WTC11 (cell line): ENCODE results near the gene TLE5.

Source experiments
- ARID4B ChIP-seq: sonication (generic); formaldehyde crosslinking; IDR thresholded peaks from 2 replicates; pipeline ENCODE4 v1.8.0; 2023; ENCODE audit warnings: missing genetic modification reagents, mild to moderate bottlenecking, borderline replicate concordance
- ATF2 ChIP-seq: sonication (generic); formaldehyde crosslinking; IDR thresholded peaks from 2 replicates; pipeline ENCODE4 v1.8.1; 2022; ENCODE audit warnings: low read depth, missing genetic modification reagents, borderline replicate concordance
- MXD4 ChIP-seq: fragments of 250-450 bp; sonication (Bioruptor Pico); IDR thresholded peaks from 2 replicates; pipeline ENCODE4 v1.8.0; 2021; ENCODE audit warnings: mild to moderate bottlenecking, moderate library complexity, borderline replicate concordance
- MYBL2 ChIP-seq: sonication (generic); formaldehyde crosslinking; IDR thresholded peaks from 2 replicates; pipeline ENCODE4 v1.8.1; 2023; ENCODE audit warnings: mild to moderate bottlenecking, moderate library complexity, missing genetic modification reagents
- NR2C2 ChIP-seq: sonication (generic); formaldehyde crosslinking; IDR thresholded peaks from 2 replicates; pipeline ENCODE4 v1.8.0; 2022; ENCODE audit warnings: mild to moderate bottlenecking, missing genetic modification reagents
- STAT6 ChIP-seq: sonication (generic); formaldehyde crosslinking; conservative IDR thresholded peaks from 2 replicates; pipeline ENCODE4 v1.8.1; 2023; ENCODE audit warnings: mild to moderate bottlenecking, low read depth, missing genetic modification reagents, moderate library complexity
- ZNF396 ChIP-seq: fragments of 250-450 bp; sonication (Bioruptor Pico); IDR thresholded peaks from 2 replicates; pipeline ENCODE4 v1.8.0; 2021; ENCODE audit warnings: mild to moderate bottlenecking, moderate library complexity, borderline replicate concordance
- ZNF423 ChIP-seq: fragments of 250-450 bp; sonication (Bioruptor Pico); IDR thresholded peaks from 2 replicates; pipeline ENCODE4 v2.1.2; 2022; ENCODE audit warnings: mild to moderate bottlenecking, moderate library complexity
- ZSCAN18 ChIP-seq: fragments of 250-450 bp; sonication (Bioruptor Pico); IDR thresholded peaks from 2 replicates; pipeline ENCODE4 v2.1.2; 2022; ENCODE audit warnings: mild to moderate bottlenecking, moderate library complexity
- TF ChIP-seq, protein P1 (sequence below): fragments of 200-600 bp; IDR thresholded peaks from 2 replicates; pipeline ENCODE4 v1.8.0; 2022; ENCODE audit warnings: antibody characterized with exemption
- TF ChIP-seq, protein P2 (sequence below): sonication (generic); formaldehyde crosslinking; IDR thresholded peaks from 2 replicates; pipeline ENCODE4 v1.8.1; 2022; ENCODE audit warnings: mild to moderate bottlenecking, missing genetic modification reagents, moderate library complexity, borderline replicate concordance
- TF ChIP-seq, protein P3 (sequence below): fragments of 250-450 bp; sonication (Bioruptor Pico); IDR thresholded peaks from 2 replicates; pipeline ENCODE4 v1.9.0; 2021; ENCODE audit warnings: moderate library complexity, mild to moderate bottlenecking, inconsistent platforms, borderline replicate concordance

DNA sequence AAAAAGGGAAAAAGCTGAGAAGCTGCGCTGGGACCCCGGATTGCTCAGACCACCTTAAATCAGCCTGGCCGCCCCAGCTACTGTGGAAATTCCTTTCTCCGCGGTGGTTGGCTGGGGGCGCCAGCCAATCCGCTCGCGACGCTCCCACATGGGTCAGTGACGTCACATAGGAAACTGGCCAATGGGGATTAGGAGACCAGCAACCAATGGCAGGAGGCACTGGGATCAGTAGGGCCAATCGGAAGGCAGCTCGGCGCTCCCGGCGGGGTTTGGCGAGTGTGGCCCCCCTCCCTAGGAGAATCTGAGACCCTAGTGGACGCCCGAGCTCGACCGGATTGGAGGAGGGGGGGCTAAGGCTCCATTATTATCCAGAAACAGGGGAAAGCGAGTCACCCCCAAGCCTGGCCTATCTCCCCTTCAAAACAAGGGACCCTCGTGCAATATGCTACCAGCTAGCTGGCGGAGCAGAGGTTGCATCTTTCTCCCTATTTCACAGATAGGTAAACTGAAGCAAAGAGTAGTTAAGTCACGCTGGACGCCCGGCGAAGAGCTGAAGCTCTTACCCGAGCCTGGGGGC is 26.7 kb downstream of the TLE5 start:
- TF ChIP-seq, protein P1, sequence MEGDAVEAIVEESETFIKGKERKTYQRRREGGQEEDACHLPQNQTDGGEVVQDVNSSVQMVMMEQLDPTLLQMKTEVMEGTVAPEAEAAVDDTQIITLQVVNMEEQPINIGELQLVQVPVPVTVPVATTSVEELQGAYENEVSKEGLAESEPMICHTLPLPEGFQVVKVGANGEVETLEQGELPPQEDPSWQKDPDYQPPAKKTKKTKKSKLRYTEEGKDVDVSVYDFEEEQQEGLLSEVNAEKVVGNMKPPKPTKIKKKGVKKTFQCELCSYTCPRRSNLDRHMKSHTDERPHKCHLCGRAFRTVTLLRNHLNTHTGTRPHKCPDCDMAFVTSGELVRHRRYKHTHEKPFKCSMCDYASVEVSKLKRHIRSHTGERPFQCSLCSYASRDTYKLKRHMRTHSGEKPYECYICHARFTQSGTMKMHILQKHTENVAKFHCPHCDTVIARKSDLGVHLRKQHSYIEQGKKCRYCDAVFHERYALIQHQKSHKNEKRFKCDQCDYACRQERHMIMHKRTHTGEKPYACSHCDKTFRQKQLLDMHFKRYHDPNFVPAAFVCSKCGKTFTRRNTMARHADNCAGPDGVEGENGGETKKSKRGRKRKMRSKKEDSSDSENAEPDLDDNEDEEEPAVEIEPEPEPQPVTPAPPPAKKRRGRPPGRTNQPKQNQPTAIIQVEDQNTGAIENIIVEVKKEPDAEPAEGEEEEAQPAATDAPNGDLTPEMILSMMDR = no peak
- TF ChIP-seq ZNF396 (CRISPR knock-in tag) (no peak), ARID4B (CRISPR knock-in tag) (no peak), MYBL2 (CRISPR knock-in tag) (no peak), NR2C2 (CRISPR knock-in tag) (no peak), ZNF423 (CRISPR knock-in tag) (no peak), ZSCAN18 (no peak), STAT6 (CRISPR knock-in tag) (no peak), MXD4 (CRISPR knock-in tag) (no peak), ATF2 (CRISPR knock-in tag) (no peak)
- TF ChIP-seq, protein P2, sequence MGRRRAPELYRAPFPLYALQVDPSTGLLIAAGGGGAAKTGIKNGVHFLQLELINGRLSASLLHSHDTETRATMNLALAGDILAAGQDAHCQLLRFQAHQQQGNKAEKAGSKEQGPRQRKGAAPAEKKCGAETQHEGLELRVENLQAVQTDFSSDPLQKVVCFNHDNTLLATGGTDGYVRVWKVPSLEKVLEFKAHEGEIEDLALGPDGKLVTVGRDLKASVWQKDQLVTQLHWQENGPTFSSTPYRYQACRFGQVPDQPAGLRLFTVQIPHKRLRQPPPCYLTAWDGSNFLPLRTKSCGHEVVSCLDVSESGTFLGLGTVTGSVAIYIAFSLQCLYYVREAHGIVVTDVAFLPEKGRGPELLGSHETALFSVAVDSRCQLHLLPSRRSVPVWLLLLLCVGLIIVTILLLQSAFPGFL (CRISPR knock-in tag) = no peak
- TF ChIP-seq, protein P3, sequence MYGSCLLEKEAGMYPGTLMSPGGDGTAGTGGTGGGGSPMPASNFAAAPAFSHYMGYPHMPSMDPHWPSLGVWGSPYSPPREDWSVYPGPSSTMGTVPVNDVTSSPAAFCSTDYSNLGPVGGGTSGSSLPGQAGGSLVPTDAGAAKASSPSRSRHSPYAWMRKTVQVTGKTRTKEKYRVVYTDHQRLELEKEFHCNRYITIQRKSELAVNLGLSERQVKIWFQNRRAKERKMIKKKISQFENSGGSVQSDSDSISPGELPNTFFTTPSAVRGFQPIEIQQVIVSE (CRISPR knock-in tag) = no peak
